ENCODE data around the gene CCDC124.
"Not testable (repeated sequence)": the region's sequence is repeated elsewhere in the genome, so short reads cannot be mapped to it uniquely, and the experiment has no call there.

CCDC124 gene

DNA sequence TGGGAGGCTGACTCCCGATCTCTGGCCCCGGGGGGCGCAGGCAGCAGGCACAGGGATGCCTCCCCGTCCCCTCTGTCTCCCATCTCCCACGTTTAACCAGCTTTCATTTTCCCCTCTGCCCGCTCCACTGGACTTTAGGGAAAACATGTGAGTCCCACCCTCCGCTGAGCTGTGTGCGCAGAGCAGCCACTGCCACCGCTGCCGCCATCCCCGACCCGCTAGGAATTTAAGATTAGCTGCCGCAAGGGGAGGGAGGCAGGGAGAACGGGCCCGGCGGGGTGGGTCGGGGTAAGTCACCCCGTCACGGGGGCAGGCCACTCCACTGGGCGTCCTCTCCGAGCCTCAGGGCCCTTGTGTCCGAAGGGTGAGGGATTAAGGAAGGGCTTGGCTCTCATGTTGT lies 49.6 kb downstream of the CCDC124 start:
- Histone ChIP-seq H4K20me1 (ENCODE audit: insufficient read depth, low read length) (no peaks in the 10 kb centered on the region), H3K4me2 (ENCODE audit: low read length) (no peak overlapping the region), H3K9me3 (ENCODE audit: low read length) (no peaks in the 10 kb centered on the region), H3K9ac (ENCODE audit: low read length) (no peak overlapping the region), H3K79me2 (ENCODE audit: insufficient read depth, low read length) (no peaks in the 10 kb centered on the region), H3F3A (ENCODE audit: insufficient read depth, low read length) (no peaks in the 10 kb centered on the region), H3K9me2 (ENCODE audit: low read depth, low read length) (no peaks in the 10 kb centered on the region), H3K4me3 (ENCODE audit: low read depth, low read length, poor library complexity, severe bottlenecking) (no peak overlapping the region), H2AFZ (ENCODE audit: low read length) (no peak overlapping the region), H3K36me3 (ENCODE audit: insufficient read depth, low read length) (no peaks in the 10 kb centered on the region), H3K27me3 (ENCODE audit: insufficient read depth, low read length) (0 out of 2 replicates have a peak, but pooled peaks cover 7% of the 10 kb centered on the region), H3K27ac (ENCODE audit: low read depth, low read length, poor library complexity, severe bottlenecking) (no peak overlapping the region), H3K4me1 (ENCODE audit: insufficient read depth, low read length, severe bottlenecking) (peaks cover 7% of the 10 kb centered on the region)
- TF ChIP-seq, protein P1, sequence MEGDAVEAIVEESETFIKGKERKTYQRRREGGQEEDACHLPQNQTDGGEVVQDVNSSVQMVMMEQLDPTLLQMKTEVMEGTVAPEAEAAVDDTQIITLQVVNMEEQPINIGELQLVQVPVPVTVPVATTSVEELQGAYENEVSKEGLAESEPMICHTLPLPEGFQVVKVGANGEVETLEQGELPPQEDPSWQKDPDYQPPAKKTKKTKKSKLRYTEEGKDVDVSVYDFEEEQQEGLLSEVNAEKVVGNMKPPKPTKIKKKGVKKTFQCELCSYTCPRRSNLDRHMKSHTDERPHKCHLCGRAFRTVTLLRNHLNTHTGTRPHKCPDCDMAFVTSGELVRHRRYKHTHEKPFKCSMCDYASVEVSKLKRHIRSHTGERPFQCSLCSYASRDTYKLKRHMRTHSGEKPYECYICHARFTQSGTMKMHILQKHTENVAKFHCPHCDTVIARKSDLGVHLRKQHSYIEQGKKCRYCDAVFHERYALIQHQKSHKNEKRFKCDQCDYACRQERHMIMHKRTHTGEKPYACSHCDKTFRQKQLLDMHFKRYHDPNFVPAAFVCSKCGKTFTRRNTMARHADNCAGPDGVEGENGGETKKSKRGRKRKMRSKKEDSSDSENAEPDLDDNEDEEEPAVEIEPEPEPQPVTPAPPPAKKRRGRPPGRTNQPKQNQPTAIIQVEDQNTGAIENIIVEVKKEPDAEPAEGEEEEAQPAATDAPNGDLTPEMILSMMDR (IDR thresholded peaks at IDR 0.05; ENCODE audit: low read length): no peak
- no peak for TF ChIP-seq EZH2 (IDR thresholded peaks at IDR 0.05; ENCODE audit: borderline replicate concordance, low read length)

GRCh38 chr19:17985037-17985818 lies 52.4 kb downstream of the CCDC124 start:
- Histone ChIP-seq H3K27me3 (ENCODE audit: insufficient read depth, low read length) (0 out of 2 replicates have a peak, but pooled peaks cover 7% of the 10 kb centered on the region), H3K9ac (ENCODE audit: low read length) (no peak overlapping the region), H3K36me3 (ENCODE audit: insufficient read depth, low read length) (no peaks in the 10 kb centered on the region), H3K9me3 (ENCODE audit: low read length) (no peaks in the 10 kb centered on the region), H2AFZ (ENCODE audit: low read length) (no peak overlapping the region), H3K4me3 (ENCODE audit: low read depth, low read length, poor library complexity, severe bottlenecking) (no peak overlapping the region), H3F3A (ENCODE audit: insufficient read depth, low read length) (no peaks in the 10 kb centered on the region), H3K9me2 (ENCODE audit: low read depth, low read length) (no peaks in the 10 kb centered on the region), H3K4me2 (ENCODE audit: low read length) (no peak overlapping the region), H3K4me1 (ENCODE audit: insufficient read depth, low read length, severe bottlenecking) (no peaks in the 10 kb centered on the region), H3K79me2 (ENCODE audit: insufficient read depth, low read length) (no peaks in the 10 kb centered on the region), H4K20me1 (ENCODE audit: insufficient read depth, low read length) (no peaks in the 10 kb centered on the region), H3K27ac (ENCODE audit: low read depth, low read length, poor library complexity, severe bottlenecking) (no peak overlapping the region)
- TF ChIP-seq, protein P1 (IDR thresholded peaks at IDR 0.05; ENCODE audit: low read length): no peak
- no peak for TF ChIP-seq EZH2 (IDR thresholded peaks at IDR 0.05; ENCODE audit: borderline replicate concordance, low read length)

- not testable (repeated sequence) for H3K9me3 ChIP-seq (ENCODE audit: low read length); H4K20me1 ChIP-seq (ENCODE audit: insufficient read depth, low read length); H3K36me3 ChIP-seq (ENCODE audit: insufficient read depth, low read length); H3K4me1 ChIP-seq (ENCODE audit: insufficient read depth, low read length, severe bottlenecking); H3K27ac ChIP-seq (ENCODE audit: low read depth, low read length, poor library complexity, severe bottlenecking); H3F3A ChIP-seq (ENCODE audit: insufficient read depth, low read length); H3K4me2 ChIP-seq (ENCODE audit: low read length); H3K79me2 ChIP-seq (ENCODE audit: insufficient read depth, low read length); H3K9ac ChIP-seq (ENCODE audit: low read length); H3K27me3 ChIP-seq (ENCODE audit: insufficient read depth, low read length); H3K4me3 ChIP-seq (ENCODE audit: low read depth, low read length, poor library complexity, severe bottlenecking); H2AFZ ChIP-seq (ENCODE audit: low read length); H3K9me2 ChIP-seq (ENCODE audit: low read depth, low read length)
These were observed 53.8 kb downstream of the CCDC124 start for GRCh38 chr19:17986569-17986968.

- Histone ChIP-seq H4K20me1 (ENCODE audit: insufficient read depth, low read length) (no peaks in the 10 kb centered on the region), H3K36me3 (ENCODE audit: insufficient read depth, low read length) (no peaks in the 10 kb centered on the region), H3K9me3 (ENCODE audit: low read length) (no peaks in the 10 kb centered on the region), H3K27me3 (ENCODE audit: insufficient read depth, low read length) (0 out of 2 replicates have a peak, but pooled peaks cover 4% of the 10 kb centered on the region), H3K27ac (ENCODE audit: low read depth, low read length, poor library complexity, severe bottlenecking) (no peak overlapping the region), H2AFZ (ENCODE audit: low read length) (no peak overlapping the region), H3K79me2 (ENCODE audit: insufficient read depth, low read length) (no peaks in the 10 kb centered on the region), H3K4me1 (ENCODE audit: insufficient read depth, low read length, severe bottlenecking) (no peaks in the 10 kb centered on the region), H3K4me3 (ENCODE audit: low read depth, low read length, poor library complexity, severe bottlenecking) (no peak overlapping the region), H3K4me2 (ENCODE audit: low read length) (no peak overlapping the region), H3K9me2 (ENCODE audit: low read depth, low read length) (no peaks in the 10 kb centered on the region), H3F3A (ENCODE audit: insufficient read depth, low read length) (no peaks in the 10 kb centered on the region), H3K9ac (ENCODE audit: low read length) (no peak overlapping the region)
- TF ChIP-seq EZH2 (IDR thresholded peaks at IDR 0.05; ENCODE audit: borderline replicate concordance, low read length): no peak
- TF ChIP-seq, protein P1 (IDR thresholded peaks at IDR 0.05; ENCODE audit: low read length): no peak
These were observed 55.3 kb downstream of the CCDC124 start for GRCh38 chr19:17988161-17988560.

Data from OCI-LY1 (cell line).